Testis (tissue), 3 donors: ENCODE measurements around the gene SAYSD1. TPM values are rescaled to one million over a fixed set of nuclear protein-coding genes. Genes with fewer than 3 reads are reported as not detected.

ENCODE experiments used
- DNase-seq: peaks from one replicate; pipeline ENCODE4 v3.0.0-alpha.2; 2019
- H3K27ac ChIP-seq, 2 donors: fragments of 200-600 bp; sonication (generic); one replicate each; pipeline ENCODE4 v1.5.1; 2019
- H3K27me3 ChIP-seq: fragments of 200-600 bp; sonication (generic); one replicate; pipeline ENCODE4 v1.5.1; 2019
- H3K36me3 ChIP-seq: fragments of 200-600 bp; sonication (generic); one replicate; pipeline ENCODE4 v1.5.1; 2017; ENCODE audit warnings: low read depth; ENCODE audit errors: missing control alignments
- H3K4me1 ChIP-seq: fragments of 200-600 bp; sonication (generic); one replicate; pipeline ENCODE4 v1.5.1; 2019
- H3K4me3 ChIP-seq, 2 donors: fragments of 200-600 bp; sonication (generic); one replicate each; pipeline ENCODE4 v1.5.1; 2017 to 2019
- H3K9me3 ChIP-seq: fragments of 200-600 bp; sonication (generic); one replicate; pipeline ENCODE4 v1.5.1; 2017
- CTCF ChIP-seq, 3 experiments: fragments of 450-650 bp in 2 of 3; fragments of 200-600 bp in 1 of 3; sonication (generic) in 1 of 3; IDR thresholded peaks; one replicate each; pipeline ENCODE4 v1.5.1; 2016 to 2019; ENCODE audit warnings: antibody characterized with exemption in 3 of 3, mild to moderate bottlenecking in 2 of 3, moderate library complexity in 1 of 3
- POLR2A ChIP-seq: fragments of 450-650 bp; IDR thresholded peaks from one replicate; pipeline ENCODE4 v1.6.1; 2017; ENCODE audit warnings: antibody characterized with exemption, mild to moderate bottlenecking, moderate library complexity
- WGBS, 2 donors: methylation state at CpG; one replicate each; pipeline ENCODE4 v1.1.5; 2018; 5-methylcytosine and 5-hydroxymethylcytosine counted together
- intact Hi-C: fragments of 100-400 bp; cut with DNase I; formaldehyde crosslinking; loops from one replicate; pipeline ENCODE4 v1.15.1; 2023; ENCODE audit warnings: low total_unique reads
- polyA plus RNA-seq: library from polyadenylated mRNA; stranded (reverse); fragments of 350-450 nt; fragmentation: Illumina TruSeq; extraction: RNeasy Lipid Tissue Mini Kit (QIAGEN cat#74804); gene quantifications from one replicate; pipeline ENCODE4 v1.2.3, GENCODE V29; 2014; ENCODE audit warnings: low read depth, low replicate concordance; ENCODE audit not compliant: insufficient read depth
- total RNA-seq, 2 donors: library from RNA; depleted of rRNA; stranded (reverse); fragments of >200 nt; gene quantifications; one replicate each; pipeline ENCODE4 v1.2.3, GENCODE V29; 2016

The SAYSD1 gene
- total and polyA plus RNA-seq, 3 donors from 2014 or later: 57.2 to 122 (median 68.4) TPM

DNA sequence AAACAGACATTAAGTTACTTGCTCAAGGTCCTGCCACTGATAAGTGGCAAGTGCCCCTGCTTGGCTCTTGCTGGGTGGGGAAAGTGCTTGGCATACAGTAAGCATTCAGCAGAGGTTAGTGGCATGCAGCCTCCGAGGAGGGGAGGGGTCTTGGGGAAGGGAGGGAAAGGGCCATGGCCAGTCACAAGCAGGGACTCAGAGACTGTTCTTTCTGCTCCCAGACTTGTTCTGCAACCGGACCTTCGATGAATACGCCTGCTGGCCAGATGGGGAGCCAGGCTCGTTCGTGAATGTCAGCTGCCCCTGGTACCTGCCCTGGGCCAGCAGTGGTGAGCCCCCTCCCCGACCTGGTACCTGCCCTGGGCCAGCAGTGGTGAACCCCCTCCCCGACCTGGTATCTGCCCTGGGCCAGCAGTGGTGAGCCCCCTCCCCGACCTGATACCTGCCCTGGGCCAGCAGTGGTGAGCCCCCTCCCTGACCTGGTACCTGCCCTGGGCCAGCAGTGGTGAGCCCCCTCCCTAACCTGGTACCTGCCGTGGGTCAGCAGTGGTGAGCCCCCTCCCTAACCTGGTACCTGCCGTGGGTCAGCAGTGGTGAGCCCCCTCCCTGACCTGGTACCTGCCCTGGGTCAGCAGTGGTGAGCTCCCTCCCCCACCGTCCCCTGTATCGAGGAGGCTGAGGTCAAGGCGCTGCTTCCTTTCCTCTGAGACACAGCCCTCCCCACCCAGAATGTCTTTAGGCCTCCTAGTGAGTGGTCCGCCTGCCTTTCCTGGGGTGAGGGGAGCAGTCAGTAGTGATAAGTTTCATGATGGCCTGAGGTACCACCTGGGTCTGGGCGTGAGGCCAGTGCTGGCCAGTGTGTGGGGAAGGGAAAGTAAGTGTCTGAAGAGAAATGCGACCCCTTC, 57.5 kb downstream of the SAYSD1 start:
- intact Hi-C loops: no loop called here
- H3K27me3 ChIP-seq: no peaks in the 10 kb centered on the region

DNA sequence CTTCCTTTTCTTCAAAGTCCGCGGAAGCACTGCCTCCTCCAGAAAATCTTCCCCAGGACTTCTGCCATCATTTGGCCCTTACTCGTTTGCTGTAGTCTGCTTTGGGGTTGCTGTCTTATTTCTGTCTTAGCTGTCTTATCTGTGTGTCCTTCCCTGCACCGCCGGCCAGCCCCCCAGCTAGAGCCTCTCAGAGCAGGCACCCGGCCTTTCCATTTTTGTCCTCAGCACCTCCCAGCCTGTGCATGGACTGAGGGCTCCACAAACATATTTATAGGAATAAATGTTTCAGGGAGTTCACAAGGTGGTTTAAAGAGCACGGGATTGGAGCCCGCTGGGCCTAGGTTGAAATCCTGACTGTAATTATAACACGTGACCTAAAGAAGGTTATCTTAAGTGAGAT, 58.3 kb downstream of the SAYSD1 start:
- Histone ChIP-seq H3K4me1 (no peaks in the 10 kb centered on the region), H3K9me3 (no peaks in the 10 kb centered on the region), H3K36me3 (no peaks in the 10 kb centered on the region), H3K4me3 (no peak overlapping the region), H3K27me3 (no peaks in the 10 kb centered on the region), H3K27ac (no peak overlapping the region)
- no peak for DNase-seq
- intact Hi-C loops: no loop called here
- no peak for TF ChIP-seq POLR2A
- no peak for TF ChIP-seq CTCF (IDR thresholded peaks at IDR 0.05)
- 89 to 90% methylated on average over 9 of the region's 9 CpGs for WGBS, 2 donors

More for the DNA sequence above, 57.5 kb downstream of the SAYSD1 start:
- H3K4me1 ChIP-seq: no peaks in the 10 kb centered on the region
- no peak overlapping the region for H3K4me3 ChIP-seq
- no peak overlapping the region for H3K27ac ChIP-seq
- DNase-seq: no peak
- H3K9me3 ChIP-seq: no peaks in the 10 kb centered on the region
- no peaks in the 10 kb centered on the region for H3K36me3 ChIP-seq
- WGBS, 2 donors: 52 to 76% methylated on average over 5 to 16 of the region's 17 CpGs
- TF ChIP-seq CTCF (IDR thresholded peaks at IDR 0.05): no peak
- no peak for TF ChIP-seq POLR2A

GRCh38 chr6:39056191-39056590, 58.8 kb downstream of the SAYSD1 start:
- TF ChIP-seq CTCF (IDR thresholded peaks at IDR 0.05): no peak
- Histone ChIP-seq H3K27ac (no peak overlapping the region), H3K27me3 (no peaks in the 10 kb centered on the region), H3K4me1 (no peaks in the 10 kb centered on the region), H3K4me3 (no peak overlapping the region), H3K36me3 (no peaks in the 10 kb centered on the region), H3K9me3 (no peaks in the 10 kb centered on the region)
- DNase-seq: no peak
- WGBS, 2 donors: 90 to 92% methylated on average over 5 of the region's 5 CpGs
- intact Hi-C loops: no loop called here

DNA sequence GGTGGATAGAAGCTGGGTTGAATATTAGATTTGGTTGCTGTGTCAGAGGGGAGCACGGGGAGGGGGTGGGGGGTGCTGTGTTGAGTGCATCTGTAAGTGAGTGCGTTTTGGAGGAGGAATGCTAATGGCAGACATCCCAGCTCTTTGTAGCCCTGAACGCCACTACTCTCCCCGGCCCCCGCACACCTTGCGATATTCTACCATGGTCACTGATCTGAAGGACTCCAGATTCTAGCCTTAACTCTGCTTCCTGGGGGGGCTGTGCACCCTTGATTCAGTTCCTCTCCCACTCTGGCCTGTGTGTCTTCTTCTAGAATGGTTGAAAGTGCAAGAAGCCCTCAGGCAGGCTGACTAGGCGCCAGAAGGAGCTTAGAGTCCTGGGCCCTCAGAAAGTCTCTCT, 59.3 kb downstream of the SAYSD1 start:
- Histone ChIP-seq H3K9me3 (no peaks in the 10 kb centered on the region), H3K36me3 (no peaks in the 10 kb centered on the region), H3K4me3 (no peak overlapping the region), H3K27ac (no peak overlapping the region), H3K4me1 (no peaks in the 10 kb centered on the region), H3K27me3 (no peaks in the 10 kb centered on the region)
- DNase-seq: no peak
- 82 to 88% methylated on average over 7 of the region's 7 CpGs for WGBS, 2 donors
- TF ChIP-seq CTCF (IDR thresholded peaks at IDR 0.05): no peak
- TF ChIP-seq POLR2A: no peak
- intact Hi-C loops: no loop called here
